ENCODE results near the gene HSDL2. TPM values are rescaled to one million over a fixed set of nuclear protein-coding genes. Genes with fewer than 3 reads are reported as not detected.

The HSDL2 gene
- total RNA-seq, 1 experiment from 2014 or later, result 32.2 TPM

DNA sequence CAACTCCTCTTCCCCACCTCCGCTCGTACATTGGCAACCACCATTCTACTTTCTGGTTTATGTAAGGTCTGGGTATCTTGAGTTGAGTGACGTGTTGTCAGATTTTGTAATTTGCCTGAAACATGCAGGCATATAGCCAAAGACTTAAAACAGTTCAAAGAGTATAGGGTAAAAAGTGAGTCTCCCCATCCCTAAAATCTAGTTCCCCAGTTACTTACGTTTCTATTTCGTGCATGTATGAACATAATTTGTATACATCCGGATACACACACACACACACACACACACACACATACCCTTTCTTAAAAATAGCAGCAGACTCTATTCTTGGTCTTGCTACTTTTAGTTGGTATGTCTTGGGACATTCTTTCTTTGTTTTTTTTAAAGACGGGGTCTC lies 915 bp downstream of the HSDL2 start:
- DNase-seq (ENCODE audit: low read depth, low spot score) (no peak), ATAC-seq (no peak)
- BruUV-seq (replicated peaks), result TSS peak; percentile 79
- in situ Hi-C loops (cut with HindIII; ENCODE audit: low pct_unique_long_range_greater_than_20kb, low sequenced_read_pairs) (no loop called here), intact Hi-C loops (cut with micrococcal nuclease; ENCODE audit: unreplicated experiment) (no loop called here)
- H3K36me3 ChIP-seq (ENCODE audit: control insufficient read depth, insufficient read depth, low read length), result peaks cover 5% of the 10 kb centered on the region; the same call in 1 of the 2 replicates
- H3K4me1 ChIP-seq (ENCODE audit: control insufficient read depth, insufficient read depth, low read length), result peaks cover 7% of the 10 kb centered on the region
- no peaks in the 10 kb centered on the region for H3K9me3 ChIP-seq (ENCODE audit: control insufficient read depth, insufficient read depth, low read depth, low read length)
- TF ChIP-seq SIN3A (IDR thresholded peaks at IDR 0.05; ENCODE audit: borderline replicate concordance, insufficient read depth, low read depth, low read length) (no peak), TCF7L2 (IDR thresholded peaks at IDR 0.05; ENCODE audit: low read depth, low read length) (no peak), POLR2AphosphoS5 (IDR thresholded peaks at IDR 0.05; ENCODE audit: low read depth, low read length) (no peak)
- TF ChIP-seq, protein P1, sequence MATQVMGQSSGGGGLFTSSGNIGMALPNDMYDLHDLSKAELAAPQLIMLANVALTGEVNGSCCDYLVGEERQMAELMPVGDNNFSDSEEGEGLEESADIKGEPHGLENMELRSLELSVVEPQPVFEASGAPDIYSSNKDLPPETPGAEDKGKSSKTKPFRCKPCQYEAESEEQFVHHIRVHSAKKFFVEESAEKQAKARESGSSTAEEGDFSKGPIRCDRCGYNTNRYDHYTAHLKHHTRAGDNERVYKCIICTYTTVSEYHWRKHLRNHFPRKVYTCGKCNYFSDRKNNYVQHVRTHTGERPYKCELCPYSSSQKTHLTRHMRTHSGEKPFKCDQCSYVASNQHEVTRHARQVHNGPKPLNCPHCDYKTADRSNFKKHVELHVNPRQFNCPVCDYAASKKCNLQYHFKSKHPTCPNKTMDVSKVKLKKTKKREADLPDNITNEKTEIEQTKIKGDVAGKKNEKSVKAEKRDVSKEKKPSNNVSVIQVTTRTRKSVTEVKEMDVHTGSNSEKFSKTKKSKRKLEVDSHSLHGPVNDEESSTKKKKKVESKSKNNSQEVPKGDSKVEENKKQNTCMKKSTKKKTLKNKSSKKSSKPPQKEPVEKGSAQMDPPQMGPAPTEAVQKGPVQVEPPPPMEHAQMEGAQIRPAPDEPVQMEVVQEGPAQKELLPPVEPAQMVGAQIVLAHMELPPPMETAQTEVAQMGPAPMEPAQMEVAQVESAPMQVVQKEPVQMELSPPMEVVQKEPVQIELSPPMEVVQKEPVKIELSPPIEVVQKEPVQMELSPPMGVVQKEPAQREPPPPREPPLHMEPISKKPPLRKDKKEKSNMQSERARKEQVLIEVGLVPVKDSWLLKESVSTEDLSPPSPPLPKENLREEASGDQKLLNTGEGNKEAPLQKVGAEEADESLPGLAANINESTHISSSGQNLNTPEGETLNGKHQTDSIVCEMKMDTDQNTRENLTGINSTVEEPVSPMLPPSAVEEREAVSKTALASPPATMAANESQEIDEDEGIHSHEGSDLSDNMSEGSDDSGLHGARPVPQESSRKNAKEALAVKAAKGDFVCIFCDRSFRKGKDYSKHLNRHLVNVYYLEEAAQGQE (IDR thresholded peaks at IDR 0.05; ENCODE audit: insufficient read depth in 1 of 2, low read depth in 2 of 2, low read length in 1 of 2), result no peak
- TF ChIP-seq, protein P2, sequence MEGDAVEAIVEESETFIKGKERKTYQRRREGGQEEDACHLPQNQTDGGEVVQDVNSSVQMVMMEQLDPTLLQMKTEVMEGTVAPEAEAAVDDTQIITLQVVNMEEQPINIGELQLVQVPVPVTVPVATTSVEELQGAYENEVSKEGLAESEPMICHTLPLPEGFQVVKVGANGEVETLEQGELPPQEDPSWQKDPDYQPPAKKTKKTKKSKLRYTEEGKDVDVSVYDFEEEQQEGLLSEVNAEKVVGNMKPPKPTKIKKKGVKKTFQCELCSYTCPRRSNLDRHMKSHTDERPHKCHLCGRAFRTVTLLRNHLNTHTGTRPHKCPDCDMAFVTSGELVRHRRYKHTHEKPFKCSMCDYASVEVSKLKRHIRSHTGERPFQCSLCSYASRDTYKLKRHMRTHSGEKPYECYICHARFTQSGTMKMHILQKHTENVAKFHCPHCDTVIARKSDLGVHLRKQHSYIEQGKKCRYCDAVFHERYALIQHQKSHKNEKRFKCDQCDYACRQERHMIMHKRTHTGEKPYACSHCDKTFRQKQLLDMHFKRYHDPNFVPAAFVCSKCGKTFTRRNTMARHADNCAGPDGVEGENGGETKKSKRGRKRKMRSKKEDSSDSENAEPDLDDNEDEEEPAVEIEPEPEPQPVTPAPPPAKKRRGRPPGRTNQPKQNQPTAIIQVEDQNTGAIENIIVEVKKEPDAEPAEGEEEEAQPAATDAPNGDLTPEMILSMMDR (IDR thresholded peaks at IDR 0.05), result no peak
- H3K4me3 ChIP-seq (ENCODE audit: low read depth in 2 of 2, low read length in 2 of 2), result peak overlapping the region; percentile 82 to 89
- H3K27me3 ChIP-seq (ENCODE audit: control insufficient read depth, insufficient read depth, low read length), result no peaks in the 10 kb centered on the region
- CTCF ChIA-PET, result no interaction called here
- peak overlapping the region; percentile 89 for H3K27ac ChIP-seq (ENCODE audit: low read length)
- POLR2A ChIA-PET, result no interaction called here

- Histone ChIP-seq H3K27me3 (ENCODE audit: control insufficient read depth, insufficient read depth, low read length) (no peaks in the 10 kb centered on the region), H3K9me3 (ENCODE audit: control insufficient read depth, insufficient read depth, low read depth, low read length) (no peaks in the 10 kb centered on the region), H3K4me1 (ENCODE audit: control insufficient read depth, insufficient read depth, low read length) (peaks cover 7% of the 10 kb centered on the region), H3K36me3 (ENCODE audit: control insufficient read depth, insufficient read depth, low read length) (peaks cover 5% of the 10 kb centered on the region), H3K4me3 (ENCODE audit: low read depth in 2 of 2, low read length in 2 of 2) (no peak overlapping the region), H3K27ac (ENCODE audit: low read length) (no peak overlapping the region)
- ATAC-seq (no peak), DNase-seq (ENCODE audit: low read depth, low spot score) (no peak)
- in situ Hi-C loops (cut with HindIII; ENCODE audit: low pct_unique_long_range_greater_than_20kb, low sequenced_read_pairs), result no loop called here
- intact Hi-C loops (cut with micrococcal nuclease; ENCODE audit: unreplicated experiment), result no loop called here
- POLR2A ChIA-PET, result no interaction called here
- TF ChIP-seq TCF7L2 (IDR thresholded peaks at IDR 0.05; ENCODE audit: low read depth, low read length), result no peak
- CTCF ChIA-PET, result no interaction called here
- no TSS peak for BruUV-seq (replicated peaks)
These were observed 2.2 kb downstream of the HSDL2 start for GRCh38 chr9:112382066-112382465.

DNA sequence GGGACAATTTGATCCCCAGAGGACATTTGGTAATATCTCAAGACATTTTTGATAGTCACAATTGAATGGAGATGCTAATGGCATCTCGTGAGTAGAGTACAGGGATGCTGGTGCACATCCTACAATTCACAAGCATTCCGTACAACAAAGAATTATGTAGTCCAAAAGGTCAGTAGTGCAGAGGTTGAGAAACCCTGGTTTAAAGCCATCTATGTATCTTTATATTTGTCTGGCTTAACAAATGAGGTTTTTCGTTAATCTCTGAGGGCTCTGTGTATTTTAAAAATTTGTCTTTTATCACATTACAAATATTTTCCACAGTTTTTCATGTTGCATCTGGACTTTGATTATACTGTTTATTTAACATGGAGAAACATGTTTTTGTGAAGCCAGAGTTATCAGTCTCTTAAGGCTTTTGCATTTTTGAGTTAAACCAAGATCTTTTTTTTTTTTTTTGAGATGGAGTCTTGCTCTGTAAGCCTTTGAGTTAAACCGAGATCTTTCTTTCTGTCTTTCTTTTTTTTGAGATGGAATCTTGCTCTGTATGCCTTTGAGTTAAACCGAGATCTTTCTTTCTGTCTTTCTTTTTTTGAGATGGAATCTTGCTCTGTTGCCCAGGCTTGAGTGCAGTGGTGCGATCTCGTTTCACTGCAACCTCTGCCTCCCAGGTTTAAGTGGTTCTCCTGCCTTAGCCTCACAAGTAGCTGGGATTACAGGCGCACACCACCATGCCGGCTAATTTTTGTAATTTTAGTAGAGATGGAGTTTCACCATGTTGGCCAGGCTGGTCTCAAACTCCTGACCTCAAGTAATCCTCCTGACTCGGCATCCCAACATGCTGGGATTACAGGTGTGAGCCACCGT lies 2.8 kb downstream of the HSDL2 start:
- Histone ChIP-seq H3K9me3 (ENCODE audit: control insufficient read depth, insufficient read depth, low read depth, low read length) (no peaks in the 10 kb centered on the region), H3K27me3 (ENCODE audit: control insufficient read depth, insufficient read depth, low read length) (no peaks in the 10 kb centered on the region), H3K4me3 (ENCODE audit: low read depth in 2 of 2, low read length in 2 of 2) (no peak overlapping the region), H3K4me1 (ENCODE audit: control insufficient read depth, insufficient read depth, low read length) (peaks cover 7% of the 10 kb centered on the region), H3K36me3 (ENCODE audit: control insufficient read depth, insufficient read depth, low read length) (peaks cover 5% of the 10 kb centered on the region), H3K27ac (ENCODE audit: low read length) (no peak overlapping the region)
- BruUV-seq (replicated peaks), result TSS peak; percentile 64
- POLR2A ChIA-PET, result no interaction called here
- in situ Hi-C loops (cut with HindIII; ENCODE audit: low pct_unique_long_range_greater_than_20kb, low sequenced_read_pairs), result no loop called here
- CTCF ChIA-PET, result no interaction called here
- TF ChIP-seq, protein P2 (IDR thresholded peaks at IDR 0.05), result no peak
- TF ChIP-seq TCF7L2 (IDR thresholded peaks at IDR 0.05; ENCODE audit: low read depth, low read length), result no peak
- TF ChIP-seq, protein P1 (IDR thresholded peaks at IDR 0.05; ENCODE audit: insufficient read depth in 1 of 2, low read depth in 2 of 2, low read length in 1 of 2), result no peak
- TF ChIP-seq SIN3A (IDR thresholded peaks at IDR 0.05; ENCODE audit: borderline replicate concordance, insufficient read depth, low read depth, low read length), result no peak
- TF ChIP-seq POLR2AphosphoS5 (IDR thresholded peaks at IDR 0.05; ENCODE audit: low read depth, low read length), result no peak
- intact Hi-C loops (cut with micrococcal nuclease; ENCODE audit: unreplicated experiment), result no loop called here
- DNase-seq (ENCODE audit: low read depth, low spot score), result no peak
- ATAC-seq, result no peak
